Keratinocyte (primary cell): ENCODE results near the gene ZNF335. TPM values are rescaled to one million over a fixed set of nuclear protein-coding genes. Genes with fewer than 3 reads are reported as not detected.

Experiments
- DNase-seq: peaks from one replicate; pipeline ENCODE4 v3.0.0-alpha.2; 2011; ENCODE audit warnings: low read depth, missing footprints, low spot score
- FAIRE-seq: peaks from 2 replicates; lab custom pipeline; 2011; peaks lifted over from hg19 to GRCh38; lab: Jason Lieb, UNC
- H2AFZ ChIP-seq: 2 replicates; pipeline ENCODE4 v1.6.0; 2012; ENCODE audit warnings: low read length, control low read depth, inconsistent platforms; ENCODE audit not compliant: control insufficient read depth
- H3K27ac ChIP-seq: 2 replicates; pipeline ENCODE4 v1.5.1; 2011; ENCODE audit warnings: low read length; ENCODE audit not compliant: control insufficient read depth, insufficient read depth
- H3K27me3 ChIP-seq: 3 replicates; pipeline ENCODE4 v1.6.0; 2011; ENCODE audit warnings: low read length; ENCODE audit not compliant: control insufficient read depth, insufficient read depth; ENCODE audit errors: extremely low read depth
- H3K36me3 ChIP-seq, 2 experiments: 2 replicates in 1 of 2; 3 replicates in 1 of 2; pipeline ENCODE4 v1.5.1; 2011; ENCODE audit warnings: low read length in 2 of 2, mild to moderate bottlenecking in 1 of 2; ENCODE audit not compliant: control insufficient read depth in 2 of 2, insufficient read depth in 2 of 2; ENCODE audit errors: extremely low read depth in 1 of 2
- H3K4me1 ChIP-seq: 3 replicates; pipeline ENCODE4 v1.5.1; 2011; ENCODE audit warnings: low read length; ENCODE audit not compliant: control insufficient read depth, insufficient read depth; ENCODE audit errors: extremely low read depth
- H3K4me2 ChIP-seq: 3 replicates; pipeline ENCODE4 v1.6.0; 2011; ENCODE audit warnings: low read depth, low read length; ENCODE audit not compliant: control insufficient read depth, insufficient read depth; ENCODE audit errors: extremely low read depth
- H3K4me3 ChIP-seq, 3 experiments: fragments of 200-600 bp in 1 of 3; sonication (generic) in 1 of 3; 2 replicates in 2 of 3; 3 replicates in 1 of 3; pipeline ENCODE4 v1.5.1; 2011 to 2016; ENCODE audit warnings: low read length in 3 of 3, mild to moderate bottlenecking in 3 of 3, control low read depth in 2 of 3, inconsistent platforms in 1 of 3, low read depth in 1 of 3, mixed read lengths in 1 of 3, mixed run types in 1 of 3, moderate library complexity in 1 of 3; ENCODE audit not compliant: control insufficient read depth in 2 of 3, insufficient read depth in 2 of 3; ENCODE audit errors: extremely low read depth in 1 of 3
- H3K79me2 ChIP-seq: 2 replicates; pipeline ENCODE4 v1.6.0; 2012; ENCODE audit warnings: low read length; ENCODE audit not compliant: control insufficient read depth, insufficient read depth
- H3K9ac ChIP-seq: 3 replicates; pipeline ENCODE4 v1.6.0; 2011; ENCODE audit warnings: low read length; ENCODE audit not compliant: control insufficient read depth, insufficient read depth; ENCODE audit errors: extremely low read depth
- H3K9me1 ChIP-seq: 3 replicates; pipeline ENCODE4 v1.6.0; 2011; ENCODE audit warnings: low read length; ENCODE audit not compliant: control insufficient read depth, insufficient read depth; ENCODE audit errors: extremely low read depth
- H3K9me3 ChIP-seq: 2 replicates; pipeline ENCODE4 v1.5.1; 2012; ENCODE audit warnings: low read depth, low read length; ENCODE audit not compliant: control insufficient read depth
- H4K20me1 ChIP-seq: 3 replicates; pipeline ENCODE4 v1.6.0; 2011; ENCODE audit warnings: low read length; ENCODE audit not compliant: control insufficient read depth, insufficient read depth; ENCODE audit errors: extremely low read depth
- EZH2 ChIP-seq: IDR thresholded peaks from one replicate; pipeline ENCODE4 v1.6.1; 2012; ENCODE audit warnings: inconsistent platforms, mild to moderate bottlenecking, low read length, moderate library complexity
- dilution Hi-C: fragments of 300-500 bp; cut with MboI; formaldehyde crosslinking; loops from one replicate; pipeline ENCODE4 v1.7.0; 2020; ENCODE audit warnings: low sequenced_read_pairs; ENCODE audit not compliant: extremely low pct_ligation_motif_present
- polyA plus RNA-seq, 5 experiments: library from polyadenylated mRNA; depleted of rRNA in 3 of 5; stranded (reverse) in 3 of 5; stranded (forward) in 1 of 5; unstranded in 1 of 5; fragments of >200 nt; gene quantifications; 1 replicate in 1 of 5; 2 replicates in 3 of 5; 3 replicates in 1 of 5; pipeline versions ENCODE4 v1.2.1 to v1.2.3, GENCODE V29; 2011 to 2012; ENCODE audit warnings: missing spikeins in 2 of 5, low read depth in 1 of 5, low replicate concordance in 1 of 5
- TF ChIP-seq, protein P1 (sequence below), 3 experiments: IDR thresholded peaks in 1 of 3; conservative IDR thresholded peaks in 1 of 3; optimal IDR thresholded peaks in 1 of 3; 2 replicates in 2 of 3; 3 replicates in 1 of 3; pipeline versions ENCODE3 to v1.5.1; 2011; ENCODE audit warnings: low read length in 3 of 3, mild to moderate bottlenecking in 3 of 3, moderate library complexity in 2 of 3, control low read depth in 1 of 3, inconsistent platforms in 1 of 3; ENCODE audit not compliant: insufficient read depth in 2 of 3; ENCODE audit errors: extremely low read depth in 1 of 3

Gene ZNF335
- polyA plus RNA-seq, 1 donor (not counting 4 experiments of a cell fraction or from before 2014, with no cell fraction given), result 5.8 TPM

GRCh38 chr20:46013829-46014516, 42.0 kb upstream of the ZNF335 start:
- no peaks in the 10 kb centered on the region for H3K36me3 ChIP-seq
- FAIRE-seq, result no peak

GRCh38 chr20:46013322-46013828, 41.4 kb upstream of the ZNF335 start:
- no peak overlapping the region for H3K9ac ChIP-seq
- H3K4me3 ChIP-seq, result no peak overlapping the region
- H3K27me3 ChIP-seq, result peaks cover 33% of the 10 kb centered on the region
- DNase-seq, result no peak
- no peak for TF ChIP-seq EZH2
- TF ChIP-seq, protein P1, sequence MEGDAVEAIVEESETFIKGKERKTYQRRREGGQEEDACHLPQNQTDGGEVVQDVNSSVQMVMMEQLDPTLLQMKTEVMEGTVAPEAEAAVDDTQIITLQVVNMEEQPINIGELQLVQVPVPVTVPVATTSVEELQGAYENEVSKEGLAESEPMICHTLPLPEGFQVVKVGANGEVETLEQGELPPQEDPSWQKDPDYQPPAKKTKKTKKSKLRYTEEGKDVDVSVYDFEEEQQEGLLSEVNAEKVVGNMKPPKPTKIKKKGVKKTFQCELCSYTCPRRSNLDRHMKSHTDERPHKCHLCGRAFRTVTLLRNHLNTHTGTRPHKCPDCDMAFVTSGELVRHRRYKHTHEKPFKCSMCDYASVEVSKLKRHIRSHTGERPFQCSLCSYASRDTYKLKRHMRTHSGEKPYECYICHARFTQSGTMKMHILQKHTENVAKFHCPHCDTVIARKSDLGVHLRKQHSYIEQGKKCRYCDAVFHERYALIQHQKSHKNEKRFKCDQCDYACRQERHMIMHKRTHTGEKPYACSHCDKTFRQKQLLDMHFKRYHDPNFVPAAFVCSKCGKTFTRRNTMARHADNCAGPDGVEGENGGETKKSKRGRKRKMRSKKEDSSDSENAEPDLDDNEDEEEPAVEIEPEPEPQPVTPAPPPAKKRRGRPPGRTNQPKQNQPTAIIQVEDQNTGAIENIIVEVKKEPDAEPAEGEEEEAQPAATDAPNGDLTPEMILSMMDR (optimal IDR thresholded peaks at IDR 0.05 in 1 of 3, IDR thresholded peaks at IDR 0.05 in 1 of 3, conservative IDR thresholded peaks at IDR 0.05 in 1 of 3; ENCODE audit: extremely low read depth in 1 of 3, insufficient read depth in 2 of 3, low read length in 3 of 3), result no peak
- H3K4me2 ChIP-seq, result peak overlapping the region; percentile 54
- H4K20me1 ChIP-seq, result no peaks in the 10 kb centered on the region
- H3K27ac ChIP-seq, result no peak overlapping the region
- no peak overlapping the region for H2AFZ ChIP-seq
- H3K36me3 ChIP-seq, result no peaks in the 10 kb centered on the region
- no peak for FAIRE-seq
- peaks cover 10% of the 10 kb centered on the region for H3K4me1 ChIP-seq
- dilution Hi-C loops, result no loop called here
- H3K79me2 ChIP-seq, result no peaks in the 10 kb centered on the region
- H3K9me3 ChIP-seq, result no peaks in the 10 kb centered on the region
- no peaks in the 10 kb centered on the region for H3K9me1 ChIP-seq

More at GRCh38 chr20:46013829-46014516, 42.0 kb upstream of the ZNF335 start:
- no peak overlapping the region for H3K9ac ChIP-seq
- peak overlapping the region; percentile 54 for H3K4me2 ChIP-seq
- H3K27ac ChIP-seq, result no peak overlapping the region
- DNase-seq, result no peak
- no peaks in the 10 kb centered on the region for H3K9me3 ChIP-seq
- H2AFZ ChIP-seq, result peak overlapping the region; percentile 58
- peaks cover 33% of the 10 kb centered on the region for H3K27me3 ChIP-seq
- TF ChIP-seq EZH2, result no peak
- TF ChIP-seq, protein P1 (optimal IDR thresholded peaks at IDR 0.05 in 1 of 3, IDR thresholded peaks at IDR 0.05 in 1 of 3, conservative IDR thresholded peaks at IDR 0.05 in 1 of 3; ENCODE audit: extremely low read depth in 1 of 3, insufficient read depth in 2 of 3, low read length in 3 of 3), result peak in 2 of 3 experiments; percentile 57 to 76
- no peaks in the 10 kb centered on the region for H3K9me1 ChIP-seq
- H3K4me1 ChIP-seq, result peaks cover 5% of the 10 kb centered on the region
- no peaks in the 10 kb centered on the region for H3K79me2 ChIP-seq
- dilution Hi-C loops, result no loop called here
- no peak overlapping the region for H3K4me3 ChIP-seq
- no peaks in the 10 kb centered on the region for H4K20me1 ChIP-seq
